Nephron progenitor cell (in vitro differentiated cells): ENCODE data around the gene NDOR1.
"Not testable (repeated sequence)": the region's sequence is repeated elsewhere in the genome, so short reads cannot be mapped to it uniquely, and the experiment has no call there.

Experiments used
- DNase-seq: peaks from one replicate; pipeline ENCODE4 v3.0.0; 2021
- H3K27ac Mint-ChIP-seq: 2 replicates; pipeline ENCODE4 v1.8.0; 2021; ENCODE audit warnings: mild to moderate bottlenecking, moderate library complexity, mixed read lengths
- H3K27me3 Mint-ChIP-seq: 2 replicates; pipeline ENCODE4 v1.8.0; 2021; ENCODE audit warnings: mild to moderate bottlenecking, low read depth, mixed read lengths; ENCODE audit not compliant: poor library complexity
- H3K36me3 Mint-ChIP-seq: 2 replicates; pipeline ENCODE4 v1.8.0; 2021; ENCODE audit warnings: low read depth, mixed read lengths
- H3K4me1 Mint-ChIP-seq: 2 replicates; pipeline ENCODE4 v1.8.0; 2021; ENCODE audit warnings: mixed read lengths
- H3K4me3 Mint-ChIP-seq: 2 replicates; pipeline ENCODE4 v1.8.0; 2021; ENCODE audit warnings: mild to moderate bottlenecking, moderate library complexity, mixed read lengths
- H3K9me3 Mint-ChIP-seq: 2 replicates; pipeline ENCODE4 v1.8.0; 2021; ENCODE audit warnings: mild to moderate bottlenecking, moderate library complexity, mixed read lengths
- CTCF ChIP-seq: fragments of 200-600 bp; sonication (generic); IDR thresholded peaks from 2 replicates; pipeline ENCODE4 v1.5.0; 2021; ENCODE audit warnings: antibody characterized with exemption

Gene NDOR1

GRCh38 chr9:137254624-137255447, 49.3 kb downstream of the NDOR1 start, which contains the start of gene NELFB:
Gene NELFB (plus strand): TSS chr9:137255327.
- H3K4me3 Mint-ChIP-seq, result peak within 1 kb of the TSS; percentile 93
- peak; percentile 99 for DNase-seq
- no peaks in the 10 kb centered on the region for H3K27me3 Mint-ChIP-seq
- TF ChIP-seq CTCF, result no peak
- H3K4me1 Mint-ChIP-seq, result peaks cover 41% of the 10 kb centered on the region
- peaks cover 13% of the 10 kb centered on the region for H3K36me3 Mint-ChIP-seq
- H3K27ac Mint-ChIP-seq, result peak within 1 kb of the TSS; percentile 92
- no peaks in the 10 kb centered on the region for H3K9me3 Mint-ChIP-seq

GRCh38 chr9:137255448-137256114, 50.1 kb downstream of the NDOR1 start:
- no peak for DNase-seq
- H3K27me3 Mint-ChIP-seq, result no peaks in the 10 kb centered on the region
- no peak for TF ChIP-seq CTCF
- H3K9me3 Mint-ChIP-seq, result no peaks in the 10 kb centered on the region
- H3K27ac Mint-ChIP-seq, result no peak overlapping the region
- H3K4me1 Mint-ChIP-seq, result peaks cover 37% of the 10 kb centered on the region
- H3K36me3 Mint-ChIP-seq, result peaks cover 13% of the 10 kb centered on the region
- peak overlapping the region; percentile 85 for H3K4me3 Mint-ChIP-seq

- H3K36me3 Mint-ChIP-seq, result peaks cover 18% of the 10 kb centered on the region
- no peak for DNase-seq
- H3K27me3 Mint-ChIP-seq, result no peaks in the 10 kb centered on the region
- peak overlapping the region; percentile 85 for H3K4me3 Mint-ChIP-seq
- no peak for TF ChIP-seq CTCF
- H3K27ac Mint-ChIP-seq, result no peak overlapping the region
- peaks cover under 1% of the 10 kb centered on the region for H3K9me3 Mint-ChIP-seq
- peaks cover 31% of the 10 kb centered on the region for H3K4me1 Mint-ChIP-seq
Observed at GRCh38 chr9:137256362-137256761, 50.9 kb downstream of the NDOR1 start.

GRCh38 chr9:137256856-137257255, 51.4 kb downstream of the NDOR1 start:
- Mint-ChIP-seq H3K4me3 (peak overlapping the region; percentile 85), H3K27me3 (no peaks in the 10 kb centered on the region), H3K27ac (no peak overlapping the region), H3K36me3 (peaks cover 23% of the 10 kb centered on the region), H3K9me3 (peaks cover 5% of the 10 kb centered on the region), H3K4me1 (peaks cover 27% of the 10 kb centered on the region)
- no peak for DNase-seq
- TF ChIP-seq CTCF, result no peak

GRCh38 chr9:137262173-137262908, 56.8 kb downstream of the NDOR1 start:
- H3K4me1 Mint-ChIP-seq, H3K4me3 Mint-ChIP-seq: not testable (repeated sequence)

More at GRCh38 chr9:137262173-137262908, 56.8 kb downstream of the NDOR1 start:
- H3K27ac Mint-ChIP-seq, H3K9me3 Mint-ChIP-seq, H3K27me3 Mint-ChIP-seq, DNase-seq: not testable (repeated sequence)
- peak; percentile 46 for TF ChIP-seq CTCF
- peaks cover 29% of the 10 kb centered on the region for H3K36me3 Mint-ChIP-seq
